ENCODE results near the gene CCM2L.

Gene CCM2L

GRCh38 chr20:32006053-32006452, 4.2 kb upstream of the CCM2L start:
- H3K9me2 ChIP-seq (ENCODE audit: low read depth, low read length): no peaks in the 10 kb centered on the region

GRCh38 chr20:32006841-32007786, 3.1 kb upstream of the CCM2L start:
- Histone ChIP-seq H3K4me1 (ENCODE audit: insufficient read depth, low read length, severe bottlenecking) (no peaks in the 10 kb centered on the region), H3K27me3 (ENCODE audit: insufficient read depth, low read length) (no peaks in the 10 kb centered on the region), H3K9me2 (ENCODE audit: low read depth, low read length) (no peaks in the 10 kb centered on the region), H2AFZ (ENCODE audit: low read length) (no peak overlapping the region), H3K4me2 (ENCODE audit: low read length) (no peak overlapping the region), H3K9ac (ENCODE audit: low read length) (no peak overlapping the region), H3K36me3 (ENCODE audit: insufficient read depth, low read length) (no peaks in the 10 kb centered on the region), H3K4me3 (ENCODE audit: low read depth, low read length, poor library complexity, severe bottlenecking) (no peak overlapping the region), H3K79me2 (ENCODE audit: insufficient read depth, low read length) (no peaks in the 10 kb centered on the region), H4K20me1 (ENCODE audit: insufficient read depth, low read length) (no peaks in the 10 kb centered on the region), H3F3A (ENCODE audit: insufficient read depth, low read length) (no peaks in the 10 kb centered on the region), H3K27ac (ENCODE audit: low read depth, low read length, poor library complexity, severe bottlenecking) (no peak overlapping the region), H3K9me3 (ENCODE audit: low read length) (no peaks in the 10 kb centered on the region)
- TF ChIP-seq EZH2 (IDR thresholded peaks at IDR 0.05; ENCODE audit: borderline replicate concordance, low read length): no peak
- TF ChIP-seq CTCF (IDR thresholded peaks at IDR 0.05; ENCODE audit: low read length): no peak

More at GRCh38 chr20:32006053-32006452, 4.2 kb upstream of the CCM2L start:
- no peaks in the 10 kb centered on the region for H3K9me3 ChIP-seq (ENCODE audit: low read length)
- no peak overlapping the region for H3K9ac ChIP-seq (ENCODE audit: low read length)
- no peak overlapping the region for H3K4me3 ChIP-seq (ENCODE audit: low read depth, low read length, poor library complexity, severe bottlenecking)
- H3K27ac ChIP-seq (ENCODE audit: low read depth, low read length, poor library complexity, severe bottlenecking): no peak overlapping the region
- no peaks in the 10 kb centered on the region for H3K79me2 ChIP-seq (ENCODE audit: insufficient read depth, low read length)
- H4K20me1 ChIP-seq (ENCODE audit: insufficient read depth, low read length): no peaks in the 10 kb centered on the region
- H3K4me1 ChIP-seq (ENCODE audit: insufficient read depth, low read length, severe bottlenecking): no peaks in the 10 kb centered on the region
- H3K4me2 ChIP-seq (ENCODE audit: low read length): no peak overlapping the region
- no peak overlapping the region for H2AFZ ChIP-seq (ENCODE audit: low read length)
- no peaks in the 10 kb centered on the region for H3K36me3 ChIP-seq (ENCODE audit: insufficient read depth, low read length)
- H3F3A ChIP-seq (ENCODE audit: insufficient read depth, low read length): no peaks in the 10 kb centered on the region
- no peak for TF ChIP-seq EZH2 (IDR thresholded peaks at IDR 0.05; ENCODE audit: borderline replicate concordance, low read length)
- no peak for TF ChIP-seq CTCF (IDR thresholded peaks at IDR 0.05; ENCODE audit: low read length)
- no peaks in the 10 kb centered on the region for H3K27me3 ChIP-seq (ENCODE audit: insufficient read depth, low read length)

GRCh38 chr20:32007787-32008616, 2.2 kb upstream of the CCM2L start:
- Histone ChIP-seq H3K79me2 (ENCODE audit: insufficient read depth, low read length) (no peaks in the 10 kb centered on the region), H3K9ac (ENCODE audit: low read length) (no peak overlapping the region), H3K9me3 (ENCODE audit: low read length) (no peaks in the 10 kb centered on the region), H3F3A (ENCODE audit: insufficient read depth, low read length) (no peaks in the 10 kb centered on the region), H3K4me3 (ENCODE audit: low read depth, low read length, poor library complexity, severe bottlenecking) (no peak overlapping the region), H3K4me1 (ENCODE audit: insufficient read depth, low read length, severe bottlenecking) (no peaks in the 10 kb centered on the region), H2AFZ (ENCODE audit: low read length) (no peak overlapping the region), H3K9me2 (ENCODE audit: low read depth, low read length) (no peaks in the 10 kb centered on the region), H3K4me2 (ENCODE audit: low read length) (no peak overlapping the region), H3K27ac (ENCODE audit: low read depth, low read length, poor library complexity, severe bottlenecking) (no peak overlapping the region), H4K20me1 (ENCODE audit: insufficient read depth, low read length) (no peaks in the 10 kb centered on the region), H3K27me3 (ENCODE audit: insufficient read depth, low read length) (no peaks in the 10 kb centered on the region), H3K36me3 (ENCODE audit: insufficient read depth, low read length) (no peaks in the 10 kb centered on the region)
- TF ChIP-seq CTCF (IDR thresholded peaks at IDR 0.05; ENCODE audit: low read length): no peak

All from OCI-LY1 (cell line).